Prostate gland (tissue), 2 donors: Measurements from ENCODE around the gene TRIM26. TPM values are rescaled to one million over a fixed set of nuclear protein-coding genes. Genes with fewer than 3 reads are reported as not detected.

Experiments used
- DNase-seq: peaks from one replicate; pipeline ENCODE4 v3.0.0-alpha.2; 2019; ENCODE audit warnings: low spot score
- H3K27ac ChIP-seq, 2 donors: fragments of 200-600 bp; sonication (generic); 2 replicates each; pipeline ENCODE4 v1.5.1; 2017 to 2019
- H3K27me3 ChIP-seq: fragments of 200-600 bp; sonication (generic); replicated peaks from 2 replicates; pipeline ENCODE4 v1.5.1; 2019; ENCODE audit not compliant: insufficient read depth
- H3K36me3 ChIP-seq, 2 donors: fragments of 200-600 bp; sonication (generic); 1 replicate in 1 of 2; 2 replicates in 1 of 2; pipeline versions ENCODE4 v1.5.1 to v1.8.1; 2017 to 2019
- H3K4me1 ChIP-seq: fragments of 200-600 bp; sonication (generic); replicated peaks from 2 replicates; pipeline ENCODE4 v1.5.1; 2019
- H3K4me3 ChIP-seq, 2 donors: fragments of 200-600 bp; sonication (generic); 2 replicates each; pipeline ENCODE4 v1.5.1; 2017 to 2019
- H3K9me3 ChIP-seq: fragments of 200-600 bp; sonication (generic); 2 replicates; pipeline ENCODE4 v1.5.1; 2017
- POLR2A ChIP-seq: fragments of 450-650 bp; IDR thresholded peaks from one replicate; pipeline ENCODE4 v1.6.1; 2016; ENCODE audit warnings: antibody characterized with exemption, mild to moderate bottlenecking
- POLR2AphosphoS5 ChIP-seq: sonication (generic); formaldehyde crosslinking; IDR thresholded peaks from one replicate; pipeline ENCODE4 v1.6.1; 2017; ENCODE audit warnings: antibody characterized with exemption
- WGBS: methylation state at CpG from one replicate; pipeline ENCODE4 v1.1.5; 2018; 5-methylcytosine and 5-hydroxymethylcytosine counted together
- intact Hi-C: fragments of 100-400 bp; cut with DNase I; formaldehyde crosslinking; loops from one replicate; pipeline ENCODE4 v1.14.2; 2022
- total RNA-seq, 2 donors: library from RNA; depleted of rRNA; stranded (reverse); fragments of >200 nt; gene quantifications; one replicate each; pipeline ENCODE4 v1.1.0, GENCODE V29; 2016
- TF ChIP-seq, protein P1 (sequence below), 4 experiments: fragments of 200-600 bp in 2 of 4; fragments of 450-650 bp in 2 of 4; sonication (generic) in 2 of 4; IDR thresholded peaks; 1 replicate in 3 of 4; 2 replicates in 1 of 4; pipeline ENCODE4 v1.5.1; 2016 to 2019; ENCODE audit warnings: antibody characterized with exemption in 4 of 4, mild to moderate bottlenecking in 2 of 4, moderate library complexity in 2 of 4

TRIM26 gene
- total RNA-seq, 2 donors from 2014 or later, result 74.8 to 100 TPM

DNA sequence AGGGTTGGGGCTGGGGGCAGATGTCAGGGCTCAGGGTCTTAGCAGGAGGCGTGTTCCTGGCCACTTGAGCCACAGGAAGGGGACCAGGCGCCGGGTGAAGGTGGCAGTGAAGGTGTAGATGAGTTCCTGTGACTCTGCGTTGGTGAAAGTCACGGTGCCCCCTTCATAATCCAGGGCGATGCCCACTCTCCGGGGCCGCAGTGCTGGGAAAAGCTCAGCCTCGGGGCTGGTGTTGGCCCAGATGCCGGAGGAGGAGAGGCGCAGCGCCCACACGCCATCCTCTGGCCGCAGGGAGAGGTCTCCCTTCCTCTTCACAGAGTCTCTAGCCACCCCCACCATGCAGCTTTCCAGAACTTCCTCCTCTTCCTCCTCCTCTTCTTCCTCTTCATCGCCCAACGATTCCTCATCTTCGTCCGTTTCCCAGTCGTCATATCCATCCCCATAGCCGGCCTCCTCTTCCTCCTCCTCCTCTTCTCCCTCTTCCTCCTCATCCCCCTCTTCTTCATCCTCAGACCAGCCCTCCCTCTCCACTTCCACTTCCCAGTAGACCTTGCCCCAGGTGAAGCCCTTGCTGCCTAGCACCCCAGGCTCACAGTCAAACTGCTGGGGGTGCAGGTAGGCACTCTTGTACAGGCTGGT lies 27.2 kb downstream of the TRIM26 start:
- Histone ChIP-seq H3K4me1 (no peaks in the 10 kb centered on the region), H3K27me3 (no peaks in the 10 kb centered on the region), H3K27ac (no peak overlapping the region), H3K36me3 (peaks cover 0 to 19% of the 10 kb centered on the region in 2 donors), H3K9me3 (no peaks in the 10 kb centered on the region), H3K4me3 (no peak overlapping the region)
- no peak for DNase-seq
- intact Hi-C loops, result no loop called here
- WGBS, result 93% methylated on average over 20 of the region's 20 CpGs
- TF ChIP-seq POLR2AphosphoS5 (no peak), POLR2A (no peak)
- TF ChIP-seq, protein P1, sequence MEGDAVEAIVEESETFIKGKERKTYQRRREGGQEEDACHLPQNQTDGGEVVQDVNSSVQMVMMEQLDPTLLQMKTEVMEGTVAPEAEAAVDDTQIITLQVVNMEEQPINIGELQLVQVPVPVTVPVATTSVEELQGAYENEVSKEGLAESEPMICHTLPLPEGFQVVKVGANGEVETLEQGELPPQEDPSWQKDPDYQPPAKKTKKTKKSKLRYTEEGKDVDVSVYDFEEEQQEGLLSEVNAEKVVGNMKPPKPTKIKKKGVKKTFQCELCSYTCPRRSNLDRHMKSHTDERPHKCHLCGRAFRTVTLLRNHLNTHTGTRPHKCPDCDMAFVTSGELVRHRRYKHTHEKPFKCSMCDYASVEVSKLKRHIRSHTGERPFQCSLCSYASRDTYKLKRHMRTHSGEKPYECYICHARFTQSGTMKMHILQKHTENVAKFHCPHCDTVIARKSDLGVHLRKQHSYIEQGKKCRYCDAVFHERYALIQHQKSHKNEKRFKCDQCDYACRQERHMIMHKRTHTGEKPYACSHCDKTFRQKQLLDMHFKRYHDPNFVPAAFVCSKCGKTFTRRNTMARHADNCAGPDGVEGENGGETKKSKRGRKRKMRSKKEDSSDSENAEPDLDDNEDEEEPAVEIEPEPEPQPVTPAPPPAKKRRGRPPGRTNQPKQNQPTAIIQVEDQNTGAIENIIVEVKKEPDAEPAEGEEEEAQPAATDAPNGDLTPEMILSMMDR (IDR thresholded peaks at IDR 0.05), result no peak

- Histone ChIP-seq H3K4me1 (no peaks in the 10 kb centered on the region), H3K36me3 (peaks cover 0 to 12% of the 10 kb centered on the region in 2 donors), H3K27ac (no peak overlapping the region), H3K9me3 (no peaks in the 10 kb centered on the region), H3K27me3 (no peaks in the 10 kb centered on the region), H3K4me3 (no peak overlapping the region)
- TF ChIP-seq, protein P1 (IDR thresholded peaks at IDR 0.05), result no peak
- TF ChIP-seq POLR2AphosphoS5 (no peak), POLR2A (no peak)
- DNase-seq, result no peak
- intact Hi-C loops, result no loop called here
- WGBS, result 93% methylated on average over 5 of the region's 5 CpGs
Measured at GRCh38 chr6:30184417-30185031, 28.7 kb downstream of the TRIM26 start.

DNA sequence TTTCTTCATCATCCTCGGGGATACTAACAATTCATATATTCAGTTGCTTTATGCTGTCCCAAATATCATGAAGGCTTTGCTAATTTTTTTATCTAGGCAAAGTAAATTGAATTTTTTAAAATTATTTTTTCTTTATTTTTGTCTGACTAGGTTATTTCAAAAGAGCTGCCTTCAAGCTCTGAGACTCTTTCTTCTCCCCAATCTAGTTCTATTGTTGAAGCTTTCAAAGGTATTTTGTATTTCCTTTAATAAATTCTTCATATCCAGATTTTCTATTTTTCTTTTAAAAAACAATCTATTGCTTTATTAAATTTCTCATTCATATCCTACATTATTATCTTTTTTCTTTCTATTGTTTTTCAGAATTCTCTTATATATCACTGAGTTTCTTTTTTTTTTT lies 33.1 kb downstream of the TRIM26 start:
- Histone ChIP-seq H3K4me1 (no peaks in the 10 kb centered on the region), H3K27me3 (no peaks in the 10 kb centered on the region), H3K36me3 (no peaks in the 10 kb centered on the region), H3K27ac (no peak overlapping the region), H3K9me3 (no peaks in the 10 kb centered on the region), H3K4me3 (no peak overlapping the region)
- DNase-seq, result no peak
- TF ChIP-seq POLR2AphosphoS5 (no peak), POLR2A (no peak)
- TF ChIP-seq, protein P1 (IDR thresholded peaks at IDR 0.05), result no peak
- intact Hi-C loops, result no loop called here
- WGBS, result 98% methylated on average over 1 of the region's 1 CpG

- TF ChIP-seq POLR2AphosphoS5 (no peak), POLR2A (no peak)
- TF ChIP-seq, protein P1 (IDR thresholded peaks at IDR 0.05), result no peak
- WGBS, result 98% methylated on average over 1 of the region's 1 CpG
Measured at GRCh38 chr6:30178837-30179236, 34.4 kb downstream of the TRIM26 start.

GRCh38 chr6:30175765-30176164 lies 37.4 kb downstream of the TRIM26 start:
- WGBS, result 89% methylated on average over 2 of the region's 2 CpGs
- H3K27me3 ChIP-seq, result no peaks in the 10 kb centered on the region

More at GRCh38 chr6:30178837-30179236, 34.4 kb downstream of the TRIM26 start:
- no peaks in the 10 kb centered on the region for H3K36me3 ChIP-seq
- H3K27me3 ChIP-seq, result no peaks in the 10 kb centered on the region
- no peaks in the 10 kb centered on the region for H3K4me1 ChIP-seq
- intact Hi-C loops, result no loop called here
- DNase-seq, result no peak
- H3K9me3 ChIP-seq, result no peaks in the 10 kb centered on the region
- no peak overlapping the region for H3K27ac ChIP-seq
- H3K4me3 ChIP-seq, result no peak overlapping the region

More at GRCh38 chr6:30175765-30176164, 37.4 kb downstream of the TRIM26 start:
- no peak overlapping the region for H3K4me3 ChIP-seq
- H3K9me3 ChIP-seq, result no peaks in the 10 kb centered on the region
- H3K4me1 ChIP-seq, result no peaks in the 10 kb centered on the region
- H3K27ac ChIP-seq, result no peak overlapping the region
- H3K36me3 ChIP-seq, result no peaks in the 10 kb centered on the region
- no peak for DNase-seq
- no peak for TF ChIP-seq POLR2AphosphoS5
- no peak for TF ChIP-seq POLR2A
- TF ChIP-seq, protein P1 (IDR thresholded peaks at IDR 0.05), result no peak
- intact Hi-C loops, result no loop called here
